Jurkat, Clone E6-1 (cell line): ENCODE results near the gene LIME1.
"Not testable (repeated sequence)": the region's sequence is repeated elsewhere in the genome, so short reads cannot be mapped to it uniquely, and the experiment has no call there.

ENCODE experiments used
- DNase-seq: peaks from one replicate; pipeline ENCODE4 v3.0.0-alpha.2; 2011; ENCODE audit warnings: low read depth, low spot score
- H3K4me3 ChIP-seq: 2 replicates; pipeline ENCODE4 v1.5.1; 2011; ENCODE audit warnings: mild to moderate bottlenecking, low read length, control low read depth, moderate library complexity

LIME1 gene

GRCh38 chr20:63706027-63706695 is 30.3 kb upstream of the LIME1 start:
- peak overlapping the region; percentile 84 for H3K4me3 ChIP-seq
- DNase-seq: no peak

GRCh38 chr20:63706852-63707557 is 29.5 kb upstream of the LIME1 start:
- peak overlapping the region; percentile 84 for H3K4me3 ChIP-seq
- peak; percentile 65 for DNase-seq

GRCh38 chr20:63707558-63708300 is 28.7 kb upstream of the LIME1 start, which contains the start of the genes ARFRP1 and ZGPAT:
ARFRP1 (minus strand) TSS chr20:63707976; CDS start chr20:63707091, 885 bp downstream.
ZGPAT (plus strand) TSS chr20:63708039; CDS start chr20:63708581, 542 bp downstream.
- DNase-seq: peak; percentile 80

GRCh38 chr20:63708301-63709148 is 27.9 kb upstream of the LIME1 start:
- no peak for DNase-seq
- H3K4me3 ChIP-seq: peak overlapping the region; percentile 84

More at GRCh38 chr20:63707558-63708300, 28.7 kb upstream of the LIME1 start, which contains the start of the genes ARFRP1 and ZGPAT:
- H3K4me3 ChIP-seq: peak within 1 kb of the TSS; percentile 84

- no peak for DNase-seq
- H3K4me3 ChIP-seq: peak overlapping the region; percentile 84
Observed at GRCh38 chr20:63709149-63709527, 27.3 kb upstream of the LIME1 start.

- H3K4me3 ChIP-seq: no peak overlapping the region
- DNase-seq: no peak
Observed at GRCh38 chr20:63711085-63711645, 25.3 kb upstream of the LIME1 start.

DNA sequence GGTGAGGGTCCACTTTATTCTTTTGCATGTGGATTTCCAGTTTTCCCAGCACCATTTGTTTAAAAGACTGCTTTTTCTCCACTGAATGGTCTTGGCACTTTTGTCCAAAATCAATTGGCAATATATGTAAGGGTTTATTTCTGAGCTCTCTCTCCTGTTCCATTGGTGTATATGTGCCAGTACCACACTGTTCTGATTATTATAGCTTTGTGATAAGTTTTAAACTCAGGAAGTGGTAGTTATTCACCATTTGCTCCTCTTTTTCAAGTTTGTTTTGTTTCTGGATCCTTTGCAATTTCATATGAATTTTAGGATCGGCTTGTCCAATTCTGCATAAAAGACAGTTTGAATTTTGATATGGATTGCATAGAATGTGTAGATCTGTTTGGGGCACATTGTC is 24.3 kb upstream of the LIME1 start:
- H3K4me3 ChIP-seq: no peak overlapping the region
- DNase-seq: no peak

GRCh38 chr20:63714858-63715257 is 21.6 kb upstream of the LIME1 start:
- no peak overlapping the region for H3K4me3 ChIP-seq
- no peak for DNase-seq

DNA sequence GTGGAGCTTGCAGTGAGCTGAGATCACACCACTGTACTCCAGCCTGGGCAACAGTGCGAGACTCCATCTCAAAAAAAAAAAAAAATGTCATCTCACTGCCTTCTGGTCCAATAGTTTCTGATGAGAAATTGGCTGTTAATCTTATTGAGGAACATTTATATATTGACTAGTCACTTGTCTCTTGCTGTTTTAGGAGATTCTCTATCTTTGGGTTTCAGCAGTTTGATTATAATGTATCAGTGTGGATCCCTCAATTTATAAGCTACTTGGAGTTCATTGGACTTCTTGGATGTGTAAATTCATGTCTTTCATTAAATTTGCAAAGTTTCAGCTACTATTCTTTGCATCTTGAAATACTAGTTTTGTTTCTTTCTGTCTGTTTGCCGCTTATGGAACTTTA is 17.5 kb upstream of the LIME1 start:
- H3K4me3 ChIP-seq: no peak overlapping the region
- no peak for DNase-seq

- not testable (repeated sequence) for H3K4me3 ChIP-seq, DNase-seq
Observed at GRCh38 chr20:63722967-63723622, 13.4 kb upstream of the LIME1 start.

- not testable (repeated sequence) for H3K4me3 ChIP-seq, DNase-seq
Observed at GRCh38 chr20:63730189-63730733, 6.2 kb upstream of the LIME1 start.

- no peak for DNase-seq
- H3K4me3 ChIP-seq: peak overlapping the region; percentile 40
Observed at GRCh38 chr20:63731410-63731809, 5.1 kb upstream of the LIME1 start.

DNA sequence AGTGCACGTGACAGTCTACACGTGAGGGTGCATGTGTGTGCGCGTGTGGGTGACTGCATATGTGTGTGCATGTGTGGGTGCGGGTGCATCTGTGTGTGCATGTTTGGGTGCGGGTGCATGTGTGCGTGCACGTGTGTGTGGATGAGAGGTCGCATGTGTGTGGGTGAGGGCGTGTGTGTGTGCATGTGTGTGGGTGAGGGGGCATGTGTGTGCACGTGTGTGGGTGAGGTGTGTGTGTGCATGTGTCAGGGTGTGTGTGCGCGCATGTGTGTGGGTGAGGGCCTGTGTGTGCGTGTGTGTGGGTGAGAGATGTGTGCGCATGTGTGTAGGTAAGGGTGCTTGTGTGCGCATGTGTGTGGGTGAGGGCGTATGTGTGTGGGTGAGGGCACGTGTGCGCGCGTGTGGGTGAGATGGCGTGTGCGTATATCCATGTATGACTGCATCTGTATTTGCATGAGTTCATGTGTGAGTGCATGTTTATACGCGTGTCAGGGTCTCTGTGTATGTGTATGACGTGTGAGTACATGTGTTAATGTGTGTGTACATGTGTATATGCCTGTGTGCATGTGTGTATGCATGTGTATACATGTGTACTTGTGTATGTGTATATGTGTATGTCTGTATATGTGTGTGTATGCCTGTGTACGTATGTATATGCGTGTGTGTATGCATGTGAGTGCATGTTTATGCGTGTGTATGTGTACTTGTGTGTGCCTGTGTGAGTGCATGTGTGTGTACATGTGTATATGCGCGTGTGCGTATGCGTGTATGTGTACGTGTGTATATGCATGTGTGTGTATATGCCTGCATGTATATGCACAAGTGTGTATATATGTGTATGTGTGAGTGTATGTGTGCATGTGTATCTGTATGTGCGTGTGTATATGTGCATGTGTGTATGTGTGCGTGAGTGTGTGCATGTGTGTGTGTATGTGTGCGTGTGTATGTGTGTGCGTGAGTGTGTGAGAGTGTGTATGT is 4.1 kb upstream of the LIME1 start:
- no peak overlapping the region for H3K4me3 ChIP-seq
- no peak for DNase-seq

GRCh38 chr20:63733117-63733516 is 3.3 kb upstream of the LIME1 start:
- DNase-seq: no peak
- H3K4me3 ChIP-seq: no peak overlapping the region

GRCh38 chr20:63733579-63734081 is 2.8 kb upstream of the LIME1 start:
- H3K4me3 ChIP-seq: no peak overlapping the region
- DNase-seq: no peak

- DNase-seq: no peak
- H3K4me3 ChIP-seq: no peak overlapping the region
Observed at GRCh38 chr20:63734111-63734945, 2.1 kb upstream of the LIME1 start.
